Daoy (cell line): ENCODE data around the gene RUFY3. TPM values are rescaled to one million over a fixed set of nuclear protein-coding genes. Genes with fewer than 3 reads are reported as not detected.

Experiments
- DNase-seq: peaks from one replicate; pipeline ENCODE4 v3.0.0-alpha.2; 2015; ENCODE audit warnings: low read depth
- total RNA-seq: library from RNA; depleted of rRNA; stranded (reverse); fragments of >200 nt; shearing (Covaris generic); gene quantifications from 2 replicates; pipeline ENCODE4 v1.2.3, GENCODE V29; 2014

RUFY3 gene
- total RNA-seq, 1 experiment from 2014 or later: 8.3 TPM

GRCh38 chr4:70778888-70779422 is 57.2 kb downstream of the RUFY3 start:
- DNase-seq: no peak

- DNase-seq: no peak
These were observed 61.3 kb downstream of the RUFY3 start for GRCh38 chr4:70783096-70783495.

DNA sequence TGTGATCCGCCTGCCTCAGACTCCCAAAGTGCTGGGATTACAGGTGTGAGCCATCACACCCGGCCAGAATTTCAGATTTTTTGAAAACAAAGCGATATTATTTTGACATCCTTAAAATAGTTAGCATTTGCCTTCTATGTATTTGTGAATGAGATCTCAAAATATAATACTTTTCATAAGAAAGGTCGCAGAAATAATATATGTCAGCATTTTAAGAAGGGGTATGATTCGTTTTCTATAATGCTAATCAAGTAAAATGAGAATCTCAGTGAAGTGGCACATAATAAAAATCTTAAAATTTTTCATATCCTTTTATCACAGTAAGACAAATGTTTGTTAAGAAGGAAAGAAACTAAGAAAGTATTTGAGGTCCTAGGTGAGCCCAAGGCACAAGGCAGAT is 65.7 kb downstream of the RUFY3 start:
- DNase-seq: no peak

GRCh38 chr4:70788733-70789132 is 67.0 kb downstream of the RUFY3 start:
- no peak for DNase-seq

DNA sequence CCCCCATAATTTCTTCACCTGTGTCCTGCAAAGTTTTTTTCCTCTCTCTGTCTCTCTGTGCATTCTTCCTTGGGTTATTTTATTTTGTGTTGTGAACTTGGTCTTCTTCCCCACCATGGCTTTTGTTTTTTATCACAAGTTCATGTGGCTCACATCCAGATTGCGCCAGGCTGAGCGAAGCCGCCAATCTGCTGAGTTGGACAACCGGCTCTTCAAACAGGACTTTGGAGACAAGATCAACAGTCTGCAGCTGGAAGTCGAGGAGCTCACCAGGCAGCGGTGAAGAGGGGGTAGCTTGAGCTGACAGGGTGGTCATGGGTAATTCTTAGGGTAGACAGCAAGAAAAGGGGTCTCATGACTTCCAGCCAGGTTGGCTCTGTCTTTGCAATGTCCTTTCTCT is 71.9 kb downstream of the RUFY3 start:
- no peak for DNase-seq

DNA sequence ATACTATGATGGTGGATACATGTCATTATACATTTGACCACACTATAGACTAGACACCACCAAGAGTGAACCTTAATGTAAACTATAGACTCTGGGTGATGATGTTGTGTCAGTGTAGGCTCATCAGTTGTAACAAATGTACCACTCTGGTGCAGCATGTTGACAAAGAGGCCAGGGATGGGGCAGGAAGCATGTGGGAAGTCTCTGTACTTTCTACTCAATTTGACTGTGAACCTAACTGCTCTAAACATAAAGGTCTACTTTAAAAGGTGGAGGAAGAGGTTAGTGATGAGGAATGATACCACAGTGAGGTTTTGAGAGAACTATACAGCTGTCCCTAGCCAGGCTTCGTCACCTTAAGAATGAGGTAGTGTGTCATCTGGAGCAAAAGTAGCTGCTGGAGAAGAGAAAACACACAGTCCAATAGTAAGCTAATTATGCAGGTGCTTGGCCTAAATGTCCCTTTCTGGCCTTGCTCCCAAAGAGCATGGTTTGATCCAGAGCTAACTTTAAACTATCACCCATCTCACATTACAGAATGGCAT is 79.6 kb downstream of the RUFY3 start:
- DNase-seq: no peak

GRCh38 chr4:70802928-70803580 is 81.3 kb downstream of the RUFY3 start:
- DNase-seq: no peak

DNA sequence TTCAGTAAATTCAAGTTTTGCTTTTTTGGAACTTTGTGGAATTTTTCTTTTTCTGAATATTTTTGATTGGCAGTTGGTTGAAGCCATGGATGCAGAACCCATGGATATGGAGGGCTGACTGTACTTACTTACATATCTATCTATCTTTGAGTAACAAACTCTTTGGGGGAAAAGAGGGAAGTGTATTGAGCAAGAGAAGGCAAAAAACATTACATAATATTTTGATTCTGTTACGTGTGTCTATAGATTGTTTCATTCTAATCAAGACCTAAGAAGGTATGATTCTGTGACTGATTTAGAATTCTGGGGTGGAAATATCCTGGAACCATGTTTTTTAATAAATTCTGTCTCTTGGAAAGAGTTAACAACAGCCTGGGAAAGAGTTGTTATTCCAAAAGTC is 86.4 kb downstream of the RUFY3 start:
- no peak for DNase-seq

DNA sequence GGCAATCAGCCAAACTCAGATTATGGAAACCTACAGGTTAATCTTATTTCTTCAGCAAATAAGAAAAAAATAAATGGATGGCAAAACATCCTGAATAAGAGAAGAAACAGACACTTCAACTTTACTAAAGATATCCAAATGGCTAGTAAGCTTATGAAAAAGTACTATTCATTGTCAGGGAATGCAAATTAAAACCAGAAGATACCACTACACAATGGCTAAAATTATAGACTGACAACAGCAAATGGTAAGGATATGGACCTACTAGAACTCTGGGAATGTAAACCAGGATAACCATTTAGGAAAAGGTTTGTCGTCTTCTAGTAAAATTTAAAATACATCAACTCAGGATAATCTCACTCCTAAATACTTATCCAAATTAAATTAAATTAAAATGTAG is 93.6 kb downstream of the RUFY3 start:
- DNase-seq: no peak

DNA sequence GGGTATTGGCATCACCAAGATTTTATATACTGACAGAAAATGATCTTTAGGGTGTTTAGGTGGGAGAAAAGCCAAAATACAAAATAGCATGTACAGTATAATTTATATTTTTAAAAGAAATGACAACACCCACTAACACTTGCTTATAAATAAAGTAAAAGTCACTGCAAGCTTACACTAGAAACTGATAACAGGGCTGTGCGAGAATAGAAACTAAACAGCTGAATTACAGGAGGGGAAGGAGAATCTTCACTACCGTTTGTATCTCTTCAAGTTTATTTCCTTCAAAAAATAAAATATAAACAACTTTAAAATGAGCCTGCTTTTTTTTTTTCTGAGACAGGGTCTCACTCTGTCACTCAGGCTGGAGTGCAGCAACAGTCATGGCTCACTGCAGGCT is 95.1 kb downstream of the RUFY3 start:
- DNase-seq: no peak

DNA sequence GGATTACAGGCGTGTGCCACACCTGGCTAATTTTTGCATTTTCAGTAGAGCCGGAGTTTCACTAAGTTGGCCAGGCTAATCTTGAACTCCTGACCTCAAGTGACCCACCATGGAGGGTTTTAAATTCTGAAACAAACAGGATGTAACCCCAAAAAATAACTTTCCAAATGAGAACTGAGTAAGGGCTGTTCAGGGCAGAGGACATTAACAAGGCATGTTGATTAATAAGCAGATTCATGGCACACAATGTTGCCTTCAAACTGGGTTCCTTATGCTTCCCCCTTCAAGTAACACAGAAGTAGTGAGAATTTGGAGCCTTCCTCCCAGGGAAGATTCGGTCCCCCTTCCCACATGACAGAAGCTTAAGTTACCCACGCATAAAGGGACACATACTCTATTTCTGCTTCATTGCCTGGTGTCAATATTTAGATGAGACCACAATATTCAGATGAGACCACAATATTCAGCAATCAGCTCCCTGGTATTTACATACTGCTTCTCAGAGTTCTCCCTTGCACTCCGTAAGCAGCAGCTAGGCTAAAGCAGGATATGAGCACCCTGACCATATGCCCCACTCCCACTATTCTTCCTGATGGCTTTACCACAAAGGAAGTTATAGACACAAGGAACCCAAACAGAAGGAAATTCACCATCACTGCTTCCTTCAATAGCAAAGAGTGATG is 96.5 kb downstream of the RUFY3 start:
- DNase-seq: no peak

- no peak for DNase-seq
These were observed 97.2 kb downstream of the RUFY3 start for GRCh38 chr4:70818921-70819320.

DNA sequence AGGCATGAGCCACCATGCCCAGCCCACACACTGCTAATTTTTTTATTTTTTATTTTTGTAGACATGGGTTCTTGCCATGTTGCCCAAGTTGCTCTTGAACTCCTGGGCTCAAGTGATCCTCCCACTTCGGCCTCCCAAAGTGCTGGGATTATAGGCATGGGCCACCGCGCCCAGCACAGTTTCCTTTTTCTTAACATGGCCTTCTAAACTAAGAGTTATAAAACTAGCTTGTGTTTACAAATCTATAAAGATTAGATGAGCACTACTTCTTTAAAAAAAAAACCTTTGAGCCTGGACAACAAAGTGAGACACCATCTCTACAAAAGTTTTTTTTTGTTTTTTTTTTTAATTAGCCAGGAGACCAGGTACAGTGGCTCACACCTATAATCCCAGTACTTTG is 107.3 kb downstream of the RUFY3 start:
- no peak for DNase-seq

DNA sequence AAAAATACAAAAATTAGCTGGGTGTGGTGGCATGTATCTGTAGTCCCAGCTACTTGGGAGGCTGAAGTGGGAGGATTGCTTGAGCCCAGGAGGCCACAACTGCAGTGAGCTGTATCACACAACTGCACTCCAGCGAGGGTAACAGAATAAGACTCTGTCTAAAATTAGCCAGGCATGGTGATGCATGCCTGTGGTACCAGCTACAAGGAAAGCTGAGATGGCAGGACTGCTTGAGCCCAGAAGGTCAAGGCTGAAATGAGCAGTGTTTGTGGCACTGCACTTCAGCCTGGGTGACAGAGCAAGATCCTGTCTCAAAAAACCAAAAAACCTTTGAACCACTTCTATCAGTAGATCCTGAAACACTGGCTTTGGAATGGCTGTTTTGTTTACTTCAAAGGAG is 107.7 kb downstream of the RUFY3 start:
- DNase-seq: no peak

DNA sequence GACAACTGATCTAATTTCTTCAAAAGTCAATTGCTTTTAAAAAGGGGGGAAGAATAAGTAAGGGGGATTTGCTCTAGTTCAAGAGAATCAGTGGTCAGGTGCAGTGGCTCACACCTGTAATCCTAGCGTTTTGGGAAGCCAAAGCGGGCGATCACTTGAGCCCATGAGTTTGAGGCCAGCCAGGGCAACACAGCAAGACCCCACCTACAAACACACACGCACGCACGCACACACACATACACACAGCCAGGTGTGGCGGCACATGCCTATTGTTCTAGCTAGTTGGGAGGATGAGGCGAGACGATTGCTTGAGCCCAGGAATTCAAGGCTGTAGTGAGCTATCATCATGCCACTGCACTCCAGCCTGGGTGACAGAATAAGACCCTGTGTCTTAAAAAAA is 108.3 kb downstream of the RUFY3 start:
- no peak for DNase-seq

- no peak for DNase-seq
These were observed 109.5 kb downstream of the RUFY3 start for GRCh38 chr4:70831293-70831692.

GRCh38 chr4:70833675-70834074 is 111.9 kb downstream of the RUFY3 start:
- DNase-seq: no peak

- DNase-seq: no peak
These were observed 114.3 kb downstream of the RUFY3 start for GRCh38 chr4:70836081-70836480.

DNA sequence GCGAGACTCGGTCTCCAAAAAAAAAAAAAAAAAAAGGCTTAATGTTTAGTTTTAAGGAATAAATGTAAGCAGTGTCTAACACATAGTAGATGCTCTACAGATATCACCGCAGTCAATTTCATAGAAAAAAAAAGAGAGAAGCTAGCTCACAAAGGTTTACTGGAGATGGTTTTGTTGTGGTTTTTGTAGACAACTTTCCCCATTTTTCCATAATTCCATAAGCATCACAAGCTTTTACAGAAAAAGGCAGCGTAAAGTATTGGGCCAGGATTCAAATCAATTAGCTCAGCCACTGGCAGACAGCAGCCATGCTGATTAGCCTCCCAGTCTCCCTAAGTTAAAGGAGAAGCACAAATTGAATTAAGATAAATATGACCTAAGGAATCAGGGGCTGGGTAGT is 116.4 kb downstream of the RUFY3 start:
- DNase-seq: no peak

GRCh38 chr4:70838666-70839588 is 117.2 kb downstream of the RUFY3 start:
- peak; percentile 46 for DNase-seq

GRCh38 chr4:70839589-70840093 is 117.9 kb downstream of the RUFY3 start, which contains the start of gene GRSF1:
GRSF1 (minus strand) TSS chr4:70839890; CDS start chr4:70839827, 63 bp downstream.
- DNase-seq: peak; percentile 88

- DNase-seq: peak; percentile 28
These were observed 118.4 kb downstream of the RUFY3 start for GRCh38 chr4:70840137-70840536.
